Muscle layer of colon (tissue), 2 donors: Measurements from ENCODE around the gene DNAJC8.

Experiments used
- H3K27ac ChIP-seq: one replicate; pipeline ENCODE4 v1.7.0; 2013; ENCODE audit warnings: low read depth, mild to moderate bottlenecking, low read length, moderate library complexity
- H3K27me3 ChIP-seq, 2 donors: one replicate each; pipeline ENCODE4 v1.7.0; 2013; ENCODE audit warnings: low read length in 2 of 2, mild to moderate bottlenecking in 2 of 2; ENCODE audit not compliant: insufficient read depth in 2 of 2, control insufficient read depth in 1 of 2
- H3K36me3 ChIP-seq: one replicate; pipeline ENCODE4 v1.7.0; 2013; ENCODE audit warnings: mild to moderate bottlenecking, low read length; ENCODE audit not compliant: insufficient read depth
- H3K4me1 ChIP-seq: one replicate; pipeline ENCODE4 v1.7.0; 2013; ENCODE audit warnings: mild to moderate bottlenecking, low read length; ENCODE audit not compliant: insufficient read depth
- H3K4me3 ChIP-seq, 2 donors: one replicate each; pipeline ENCODE4 v1.7.0; 2013; ENCODE audit warnings: low read length in 2 of 2, low read depth in 1 of 2, mild to moderate bottlenecking in 1 of 2, moderate library complexity in 1 of 2
- H3K9ac ChIP-seq: one replicate; pipeline ENCODE4 v1.7.0; 2013; ENCODE audit warnings: low read length
- H3K9me3 ChIP-seq: one replicate; pipeline ENCODE4 v1.7.0; 2013; ENCODE audit warnings: mild to moderate bottlenecking, low read length
- donor health status: abdominal sarcoma.
- donor health status: Adenocarcinoma of cecum.

Gene DNAJC8, protein sequence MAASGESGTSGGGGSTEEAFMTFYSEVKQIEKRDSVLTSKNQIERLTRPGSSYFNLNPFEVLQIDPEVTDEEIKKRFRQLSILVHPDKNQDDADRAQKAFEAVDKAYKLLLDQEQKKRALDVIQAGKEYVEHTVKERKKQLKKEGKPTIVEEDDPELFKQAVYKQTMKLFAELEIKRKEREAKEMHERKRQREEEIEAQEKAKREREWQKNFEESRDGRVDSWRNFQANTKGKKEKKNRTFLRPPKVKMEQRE

DNA sequence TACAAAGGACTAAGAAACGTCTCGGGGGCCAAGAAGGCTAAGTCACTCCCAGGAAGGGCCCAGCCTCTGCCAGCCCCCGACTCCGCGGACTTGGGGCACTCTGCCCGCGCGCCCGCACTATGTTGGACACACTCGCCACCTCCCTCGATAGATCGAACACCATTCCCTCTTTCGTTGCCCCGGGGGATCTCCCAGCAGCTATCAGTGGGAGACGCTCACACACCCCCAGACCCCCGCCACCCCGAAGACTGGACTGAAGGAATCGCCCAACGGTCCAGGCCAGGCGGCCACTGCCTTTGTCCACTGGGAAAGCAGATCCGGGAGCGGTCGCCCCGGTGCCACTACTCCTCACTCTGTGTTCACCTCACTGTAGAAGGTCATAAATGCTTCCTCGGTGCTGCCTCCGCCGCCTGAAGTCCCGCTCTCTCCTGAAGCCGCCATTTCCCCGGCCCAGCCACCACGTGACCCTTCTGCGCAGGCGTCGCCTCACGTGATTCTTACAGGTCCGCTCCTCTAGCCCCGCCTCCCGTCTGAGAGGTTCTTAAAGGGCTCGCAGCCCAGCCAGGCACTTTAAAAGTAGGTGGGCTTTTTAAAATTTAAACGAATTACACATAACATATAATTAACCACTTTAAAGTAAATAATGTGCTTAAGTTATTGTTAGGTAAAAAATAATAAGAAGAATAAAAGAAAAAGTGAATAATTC, at the start of gene DNAJC8:
DNAJC8 (minus strand) TSS at position 472 of the 706 bp plus-strand sequence; CDS start at position 441, 31 bp downstream.
- Histone ChIP-seq H3K9me3 (no peaks in the 10 kb centered on the region), H3K27ac (peak within 1 kb of the TSS; percentile 73), H3K4me3 (peak within 1 kb of the TSS; percentile 86 to 95), H3K36me3 (peaks cover 10% of the 10 kb centered on the region), H3K27me3 (no peaks in the 10 kb centered on the region), H3K9ac (peak within 1 kb of the TSS; percentile 96), H3K4me1 (peaks cover 22% of the 10 kb centered on the region)

- H3K36me3 ChIP-seq = peaks cover 45% of the 10 kb centered on the region
- no peak overlapping the region for H3K4me3 ChIP-seq
- no peak overlapping the region for H3K9ac ChIP-seq
- H3K9me3 ChIP-seq = no peaks in the 10 kb centered on the region
- no peaks in the 10 kb centered on the region for H3K4me1 ChIP-seq
- no peaks in the 10 kb centered on the region for H3K27me3 ChIP-seq
- no peak overlapping the region for H3K27ac ChIP-seq
Observed at GRCh38 chr1:28281608-28282425, 49.0 kb upstream of the DNAJC8 start.

GRCh38 chr1:28280977-28281381, 48.1 kb upstream of the DNAJC8 start:
- Histone ChIP-seq H3K9me3 (no peaks in the 10 kb centered on the region), H3K27me3 (no peaks in the 10 kb centered on the region), H3K27ac (no peak overlapping the region), H3K4me1 (no peaks in the 10 kb centered on the region), H3K36me3 (peaks cover 45% of the 10 kb centered on the region), H3K9ac (no peak overlapping the region), H3K4me3 (no peak overlapping the region)

DNA sequence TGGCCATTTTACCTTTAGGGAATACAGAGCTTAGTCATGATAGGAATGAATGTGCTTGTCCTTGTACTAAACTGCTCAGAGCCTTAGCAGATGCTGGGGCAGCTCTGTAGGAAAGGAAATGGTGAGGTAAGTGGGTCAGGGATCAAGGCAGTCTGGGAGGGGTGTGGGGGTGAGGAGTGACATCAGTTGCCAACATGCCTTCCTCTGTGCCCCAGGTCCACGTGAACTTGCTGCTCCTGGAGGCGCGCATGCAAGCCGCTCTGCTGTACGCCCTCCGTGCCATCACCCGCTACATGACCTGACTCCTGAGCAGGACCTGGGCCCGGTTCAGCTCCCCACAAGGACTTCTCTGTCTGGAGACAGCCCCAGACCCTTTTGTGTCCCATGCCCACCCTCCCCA, 47.7 kb upstream of the DNAJC8 start:
- Histone ChIP-seq H3K36me3 (peaks cover 45% of the 10 kb centered on the region), H3K27me3 (no peaks in the 10 kb centered on the region), H3K4me1 (no peaks in the 10 kb centered on the region), H3K9me3 (no peaks in the 10 kb centered on the region), H3K4me3 (no peak overlapping the region), H3K9ac (no peak overlapping the region), H3K27ac (no peak overlapping the region)

DNA sequence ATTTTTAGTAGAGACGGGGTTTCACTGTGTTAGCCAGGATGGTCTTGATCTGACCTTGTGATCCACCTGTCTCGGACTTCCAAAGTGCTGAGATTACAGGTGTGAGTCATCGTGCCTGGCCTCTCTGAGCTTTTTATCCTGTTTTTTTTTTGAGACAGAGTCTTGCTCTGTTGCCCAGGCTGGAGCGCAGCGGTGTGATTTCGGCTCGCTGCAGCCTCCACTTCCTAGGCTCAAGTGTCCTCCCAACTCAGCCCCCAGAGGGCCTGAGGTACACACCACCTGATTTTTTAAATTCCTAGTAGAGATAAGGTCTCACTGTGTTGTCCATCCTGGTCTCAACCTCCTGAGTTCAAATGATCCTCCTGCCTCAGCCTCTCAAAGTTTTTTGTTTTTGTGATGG, 46.9 kb upstream of the DNAJC8 start:
- Histone ChIP-seq H3K27me3 (no peaks in the 10 kb centered on the region), H3K9ac (no peak overlapping the region), H3K4me3 (no peak overlapping the region), H3K4me1 (no peaks in the 10 kb centered on the region), H3K27ac (no peak overlapping the region), H3K9me3 (no peaks in the 10 kb centered on the region), H3K36me3 (peaks cover 48% of the 10 kb centered on the region)

GRCh38 chr1:28278763-28279162, 45.9 kb upstream of the DNAJC8 start:
- Histone ChIP-seq H3K36me3 (peaks cover 57% of the 10 kb centered on the region), H3K27me3 (no peaks in the 10 kb centered on the region), H3K4me3 (no peak overlapping the region), H3K4me1 (no peaks in the 10 kb centered on the region), H3K27ac (no peak overlapping the region), H3K9ac (no peak overlapping the region), H3K9me3 (no peaks in the 10 kb centered on the region)

- H3K27ac ChIP-seq = no peak overlapping the region
- H3K4me1 ChIP-seq = no peaks in the 10 kb centered on the region
- no peaks in the 10 kb centered on the region for H3K9me3 ChIP-seq
- no peaks in the 10 kb centered on the region for H3K27me3 ChIP-seq
- H3K9ac ChIP-seq = no peak overlapping the region
- no peak overlapping the region for H3K4me3 ChIP-seq
- peaks cover 47% of the 10 kb centered on the region for H3K36me3 ChIP-seq
Observed at GRCh38 chr1:28273216-28273860, 40.5 kb upstream of the DNAJC8 start.

GRCh38 chr1:28272215-28272852, 39.5 kb upstream of the DNAJC8 start:
- H3K27ac ChIP-seq = no peak overlapping the region
- H3K36me3 ChIP-seq = peaks cover 38% of the 10 kb centered on the region
- H3K27me3 ChIP-seq = no peaks in the 10 kb centered on the region
- H3K4me3 ChIP-seq = no peak overlapping the region
- H3K4me1 ChIP-seq = no peaks in the 10 kb centered on the region
- H3K9me3 ChIP-seq = no peaks in the 10 kb centered on the region
- no peak overlapping the region for H3K9ac ChIP-seq

GRCh38 chr1:28269529-28269928, 36.7 kb upstream of the DNAJC8 start:
- H3K27me3 ChIP-seq = no peaks in the 10 kb centered on the region
- no peaks in the 10 kb centered on the region for H3K4me1 ChIP-seq
- no peak overlapping the region for H3K27ac ChIP-seq
- no peaks in the 10 kb centered on the region for H3K9me3 ChIP-seq
- H3K9ac ChIP-seq = no peak overlapping the region
- no peak overlapping the region for H3K4me3 ChIP-seq
- peaks cover 32% of the 10 kb centered on the region for H3K36me3 ChIP-seq

GRCh38 chr1:28267633-28268032, 34.8 kb upstream of the DNAJC8 start:
- no peaks in the 10 kb centered on the region for H3K27me3 ChIP-seq
- H3K9me3 ChIP-seq = no peaks in the 10 kb centered on the region
- H3K36me3 ChIP-seq = peaks cover 13% of the 10 kb centered on the region
- H3K4me1 ChIP-seq = no peaks in the 10 kb centered on the region
- H3K9ac ChIP-seq = no peak overlapping the region
- no peak overlapping the region for H3K27ac ChIP-seq
- no peak overlapping the region for H3K4me3 ChIP-seq

GRCh38 chr1:28266920-28267322, 34.1 kb upstream of the DNAJC8 start:
- H3K36me3 ChIP-seq = peaks cover 6% of the 10 kb centered on the region
- no peak overlapping the region for H3K4me3 ChIP-seq
- H3K9ac ChIP-seq = no peak overlapping the region
- no peaks in the 10 kb centered on the region for H3K9me3 ChIP-seq
- H3K27ac ChIP-seq = no peak overlapping the region
- no peaks in the 10 kb centered on the region for H3K27me3 ChIP-seq
- no peaks in the 10 kb centered on the region for H3K4me1 ChIP-seq
